Left lung (tissue), 10 donors: ENCODE data around the gene ANK2. TPM values are rescaled to one million over a fixed set of nuclear protein-coding genes. Genes with fewer than 3 reads are reported as not detected.

ENCODE experiments used
- ATAC-seq: fragments of 200-7000 bp; cut with Tn5 transposase; one replicate; pipeline ENCODE4 v1.9.1; 2020; ENCODE audit warnings: moderate library complexity
- DNase-seq, 4 donors: peaks; one replicate each; pipeline ENCODE4 v3.0.0-alpha.2; 2013 to 2020
- H3K27ac ChIP-seq, 2 donors: fragments of 200-600 bp; sonication (generic) in 1 of 2; one replicate each; pipeline versions ENCODE4 v1.5.0 to v1.8.0; 2020 to 2021
- H3K27me3 ChIP-seq, 2 donors: fragments of 200-600 bp; sonication (generic) in 1 of 2; one replicate each; pipeline versions ENCODE4 v1.5.0 to v1.8.0; 2020 to 2021
- H3K36me3 ChIP-seq, 2 donors: fragments of 200-600 bp; sonication (generic) in 1 of 2; one replicate each; pipeline versions ENCODE4 v1.5.0 to v1.8.0; 2020 to 2021
- H3K4me1 ChIP-seq, 2 donors: fragments of 200-600 bp; one replicate each; pipeline ENCODE4 v1.8.0; 2021
- H3K4me3 ChIP-seq, 2 donors: fragments of 200-600 bp; sonication (generic) in 1 of 2; one replicate each; pipeline versions ENCODE4 v1.5.0 to v1.8.0; 2020 to 2021; ENCODE audit warnings: mild to moderate bottlenecking in 1 of 2
- H3K9me3 ChIP-seq, 2 donors: fragments of 200-600 bp; sonication (generic) in 1 of 2; one replicate each; pipeline versions ENCODE4 v1.5.0 to v1.8.0; 2020 to 2021
- intact Hi-C, 2 donors: fragments of 100-400 bp; cut with DNase I; formaldehyde crosslinking; loops; one replicate each; pipeline versions ENCODE4 v1.11.2 to v1.14.2; 2022
- polyA plus RNA-seq, 6 donors: library from polyadenylated mRNA; unstranded; fragments of 120-200 nt; gene quantifications; one replicate each; pipeline ENCODE4 v1.2.1, GENCODE V29; 2013; ENCODE audit not compliant: insufficient read length in 6 of 6
- total RNA-seq, 2 donors: library from RNA; stranded (reverse); fragmentation: NEBNext Ultra II Directional; extraction: Animal tissue kit (Norgen Biotek cat#: 25700); gene quantifications; one replicate each; pipeline ENCODE4 v1.2.1, GENCODE V29; 2021
- TF ChIP-seq, protein P1 (sequence below), 2 donors: fragments of 200-600 bp; sonication (generic) in 1 of 2; IDR thresholded peaks; one replicate each; pipeline versions ENCODE4 v1.5.0 to v1.8.0; 2021; ENCODE audit warnings: antibody characterized with exemption in 2 of 2
- donor health status: DM: no; HTN: yes; CAD: no.
- donor health status: DM: no; HTN: no; CAD: no.

Gene ANK2
- total and polyA plus RNA-seq, 8 donors: 18.2 to 33.2 (median 28.8) TPM

DNA sequence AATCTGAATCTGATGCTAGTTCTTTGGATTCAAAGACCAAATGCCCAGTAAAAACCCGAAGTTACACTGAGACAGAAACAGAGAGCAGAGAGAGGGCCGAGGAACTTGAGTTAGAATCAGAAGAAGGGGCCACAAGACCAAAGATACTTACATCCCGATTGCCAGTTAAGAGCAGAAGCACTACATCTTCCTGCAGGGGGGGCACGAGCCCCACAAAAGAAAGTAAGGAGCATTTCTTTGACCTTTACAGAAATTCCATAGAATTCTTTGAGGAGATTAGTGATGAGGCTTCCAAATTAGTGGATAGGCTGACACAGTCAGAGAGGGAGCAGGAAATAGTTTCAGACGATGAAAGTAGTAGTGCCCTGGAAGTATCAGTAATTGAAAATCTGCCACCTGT is 309.3 kb downstream of the ANK2 start:
- Histone ChIP-seq H3K9me3 (no peaks in the 10 kb centered on the region), H3K27me3 (no peaks in the 10 kb centered on the region), H3K36me3 (no peaks in the 10 kb centered on the region), H3K4me3 (no peak overlapping the region), H3K4me1 (no peaks in the 10 kb centered on the region), H3K27ac (no peak overlapping the region)
- DNase-seq: no peak
- ATAC-seq: no peak
- TF ChIP-seq, protein P1, sequence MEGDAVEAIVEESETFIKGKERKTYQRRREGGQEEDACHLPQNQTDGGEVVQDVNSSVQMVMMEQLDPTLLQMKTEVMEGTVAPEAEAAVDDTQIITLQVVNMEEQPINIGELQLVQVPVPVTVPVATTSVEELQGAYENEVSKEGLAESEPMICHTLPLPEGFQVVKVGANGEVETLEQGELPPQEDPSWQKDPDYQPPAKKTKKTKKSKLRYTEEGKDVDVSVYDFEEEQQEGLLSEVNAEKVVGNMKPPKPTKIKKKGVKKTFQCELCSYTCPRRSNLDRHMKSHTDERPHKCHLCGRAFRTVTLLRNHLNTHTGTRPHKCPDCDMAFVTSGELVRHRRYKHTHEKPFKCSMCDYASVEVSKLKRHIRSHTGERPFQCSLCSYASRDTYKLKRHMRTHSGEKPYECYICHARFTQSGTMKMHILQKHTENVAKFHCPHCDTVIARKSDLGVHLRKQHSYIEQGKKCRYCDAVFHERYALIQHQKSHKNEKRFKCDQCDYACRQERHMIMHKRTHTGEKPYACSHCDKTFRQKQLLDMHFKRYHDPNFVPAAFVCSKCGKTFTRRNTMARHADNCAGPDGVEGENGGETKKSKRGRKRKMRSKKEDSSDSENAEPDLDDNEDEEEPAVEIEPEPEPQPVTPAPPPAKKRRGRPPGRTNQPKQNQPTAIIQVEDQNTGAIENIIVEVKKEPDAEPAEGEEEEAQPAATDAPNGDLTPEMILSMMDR (IDR thresholded peaks at IDR 0.05): no peak
- intact Hi-C loops: no loop called here

GRCh38 chr4:113365377-113365776 is 315.9 kb downstream of the ANK2 start:
- intact Hi-C loops: no loop called here
- H3K27me3 ChIP-seq: no peaks in the 10 kb centered on the region
- ATAC-seq (no peak), DNase-seq (no peak)
- H3K27ac ChIP-seq: no peak overlapping the region
- no peaks in the 10 kb centered on the region for H3K9me3 ChIP-seq
- H3K4me1 ChIP-seq: no peaks in the 10 kb centered on the region
- H3K4me3 ChIP-seq: no peak overlapping the region
- no peaks in the 10 kb centered on the region for H3K36me3 ChIP-seq
- TF ChIP-seq, protein P1 (IDR thresholded peaks at IDR 0.05): no peak

DNA sequence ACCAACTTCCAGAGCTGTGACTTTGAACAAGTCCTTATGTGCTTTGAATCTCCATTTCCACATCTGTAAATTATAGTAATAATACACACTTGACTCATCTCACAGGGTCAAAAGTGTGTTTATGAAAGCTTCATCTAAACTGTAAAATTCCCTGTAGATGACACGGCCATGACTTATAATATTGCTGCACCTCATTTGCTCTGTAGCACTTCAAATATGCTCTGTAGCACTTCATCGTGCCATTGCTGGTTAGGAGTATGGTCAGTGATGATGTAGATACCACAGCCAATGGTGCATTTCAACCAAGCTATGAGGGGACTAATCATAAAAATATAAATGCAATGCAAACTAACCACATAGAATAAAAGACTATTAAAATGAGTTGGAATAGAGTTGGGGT is 318.6 kb downstream of the ANK2 start:
- no peaks in the 10 kb centered on the region for H3K9me3 ChIP-seq
- peaks cover 0 to 5% of the 10 kb centered on the region in 2 donors for H3K4me1 ChIP-seq
- H3K36me3 ChIP-seq: no peaks in the 10 kb centered on the region
- ATAC-seq (no peak), DNase-seq (no peak)
- TF ChIP-seq, protein P1 (IDR thresholded peaks at IDR 0.05): no peak
- H3K4me3 ChIP-seq: no peak overlapping the region
- H3K27me3 ChIP-seq: no peaks in the 10 kb centered on the region
- no peak overlapping the region for H3K27ac ChIP-seq
- intact Hi-C loops: no loop called here

- intact Hi-C loops: no loop called here
- H3K27me3 ChIP-seq: no peaks in the 10 kb centered on the region
- DNase-seq (no peak), ATAC-seq (no peak)
- no peak overlapping the region for H3K4me3 ChIP-seq
- no peak overlapping the region for H3K27ac ChIP-seq
- TF ChIP-seq, protein P1 (IDR thresholded peaks at IDR 0.05): no peak
- peaks cover 0 to 5% of the 10 kb centered on the region in 2 donors for H3K4me1 ChIP-seq
- H3K9me3 ChIP-seq: no peaks in the 10 kb centered on the region
- no peaks in the 10 kb centered on the region for H3K36me3 ChIP-seq
Observed at GRCh38 chr4:113371111-113371510, 321.7 kb downstream of the ANK2 start.

GRCh38 chr4:113375964-113376666 is 326.7 kb downstream of the ANK2 start:
- Histone ChIP-seq H3K27me3 (no peaks in the 10 kb centered on the region), H3K4me1 (no peaks in the 10 kb centered on the region), H3K4me3 (no peak overlapping the region), H3K9me3 (no peaks in the 10 kb centered on the region), H3K27ac (no peak overlapping the region), H3K36me3 (no peaks in the 10 kb centered on the region)
- intact Hi-C loops: no loop called here
- no peak for DNase-seq
- TF ChIP-seq, protein P1 (IDR thresholded peaks at IDR 0.05): no peak
- ATAC-seq: no peak
